HT-29 (cell line): ENCODE measurements around the gene TSPAN15. TPM values are rescaled to one million over a fixed set of nuclear protein-coding genes. Genes with fewer than 3 reads are reported as not detected.
"Not testable (repeated sequence)": the region's sequence is repeated elsewhere in the genome, so short reads cannot be mapped to it uniquely, and the experiment has no call there.

ENCODE experiments used
- DNase-seq: peaks from one replicate; pipeline ENCODE4 v3.0.0-alpha.2; 2015; ENCODE audit warnings: low spot score
- total RNA-seq: library from RNA; depleted of rRNA; stranded (reverse); fragments of >200 nt; shearing (Covaris generic); gene quantifications from 2 replicates; pipeline ENCODE4 v1.2.3, GENCODE V29; 2014

TSPAN15 gene
- total RNA-seq, 1 experiment from 2014 or later, result 115 TPM

DNA sequence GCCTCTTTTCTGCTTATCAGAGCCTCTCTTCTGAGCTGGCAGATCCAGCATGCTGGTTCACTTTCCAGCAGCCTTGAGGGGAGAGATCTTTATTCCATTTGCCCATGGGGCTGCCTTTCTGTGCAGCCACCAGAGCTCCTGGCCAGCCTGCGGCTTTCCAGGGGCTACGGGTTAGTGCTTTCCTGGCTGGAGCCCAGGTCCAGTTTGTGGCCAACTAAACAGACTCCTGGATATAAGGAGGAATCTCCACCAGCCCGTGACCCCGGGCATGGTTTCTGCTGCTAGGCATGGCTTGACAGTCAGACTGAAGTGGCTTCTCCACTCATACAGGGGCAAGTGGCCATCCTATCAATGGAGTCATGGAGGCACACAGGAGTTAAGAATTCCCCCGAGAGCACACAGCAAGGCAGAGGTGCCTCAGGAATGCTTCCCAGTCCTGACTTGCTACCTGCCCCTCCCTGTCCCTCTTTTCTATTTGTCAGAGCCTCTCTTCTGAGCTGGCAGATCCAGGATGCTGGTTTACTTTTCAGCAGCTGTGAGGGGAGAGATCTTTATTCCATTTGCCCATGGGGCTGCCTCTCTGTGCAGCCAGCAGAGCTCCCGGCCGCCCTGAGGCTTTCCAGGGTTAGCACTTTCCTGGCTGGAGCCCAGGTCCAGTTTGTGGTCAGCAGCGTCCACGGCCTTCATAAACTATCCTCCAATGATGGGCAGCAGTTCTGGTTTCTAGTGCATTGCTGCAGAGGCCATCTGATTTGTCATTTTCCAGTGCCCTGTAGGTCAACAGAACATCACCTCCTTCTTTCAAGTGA lies 35.9 kb downstream of the TSPAN15 start:
- DNase-seq, result no peak

GRCh38 chr10:69488149-69488844 lies 37.0 kb downstream of the TSPAN15 start:
- DNase-seq, result not testable (repeated sequence)

DNA sequence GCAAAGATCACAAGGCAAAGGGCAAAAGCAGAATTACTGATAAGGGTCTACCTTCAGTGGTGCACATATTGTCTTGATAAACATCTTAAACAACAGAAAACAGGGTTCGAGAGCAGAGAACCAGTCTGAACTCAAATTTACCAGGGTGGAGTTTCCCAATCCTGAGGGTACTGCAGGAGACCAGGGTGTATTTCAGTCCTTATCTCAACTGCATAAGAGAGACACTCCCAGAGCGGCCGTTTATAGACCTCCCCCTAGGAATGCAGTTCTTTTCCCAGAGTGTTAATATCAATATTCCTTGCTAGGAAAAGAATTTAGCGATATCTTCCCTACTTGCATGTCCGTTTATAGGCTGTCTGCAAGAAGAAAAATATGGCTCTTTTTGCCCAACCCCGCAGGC lies 37.6 kb downstream of the TSPAN15 start:
- not testable (repeated sequence) for DNase-seq

- DNase-seq, result no peak
Measured at GRCh38 chr10:69489506-69490090, 38.3 kb downstream of the TSPAN15 start.

DNA sequence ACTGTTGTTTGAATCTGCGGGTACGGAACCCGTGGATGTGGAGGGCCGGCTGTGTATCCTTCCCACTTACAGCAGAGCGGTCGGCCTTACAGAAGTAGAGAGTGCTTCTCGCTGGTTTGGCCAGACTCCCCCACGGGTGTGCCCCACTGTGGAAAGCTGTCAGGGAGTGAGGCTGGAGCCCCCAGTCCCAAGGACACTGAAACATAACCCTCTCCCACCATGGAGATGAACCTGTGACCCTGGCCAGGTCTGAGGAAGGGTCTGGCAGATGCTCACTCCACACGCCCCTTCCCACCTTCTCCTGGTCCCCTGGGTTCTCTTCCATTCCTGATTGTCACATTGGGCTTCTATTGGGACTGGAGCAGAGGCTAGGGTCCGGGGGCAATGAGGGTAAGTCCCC lies 39.6 kb downstream of the TSPAN15 start:
- DNase-seq, result no peak

- no peak for DNase-seq
Measured at GRCh38 chr10:69491611-69492010, 40.3 kb downstream of the TSPAN15 start.

GRCh38 chr10:69492091-69492745 lies 41.0 kb downstream of the TSPAN15 start:
- no peak for DNase-seq

DNA sequence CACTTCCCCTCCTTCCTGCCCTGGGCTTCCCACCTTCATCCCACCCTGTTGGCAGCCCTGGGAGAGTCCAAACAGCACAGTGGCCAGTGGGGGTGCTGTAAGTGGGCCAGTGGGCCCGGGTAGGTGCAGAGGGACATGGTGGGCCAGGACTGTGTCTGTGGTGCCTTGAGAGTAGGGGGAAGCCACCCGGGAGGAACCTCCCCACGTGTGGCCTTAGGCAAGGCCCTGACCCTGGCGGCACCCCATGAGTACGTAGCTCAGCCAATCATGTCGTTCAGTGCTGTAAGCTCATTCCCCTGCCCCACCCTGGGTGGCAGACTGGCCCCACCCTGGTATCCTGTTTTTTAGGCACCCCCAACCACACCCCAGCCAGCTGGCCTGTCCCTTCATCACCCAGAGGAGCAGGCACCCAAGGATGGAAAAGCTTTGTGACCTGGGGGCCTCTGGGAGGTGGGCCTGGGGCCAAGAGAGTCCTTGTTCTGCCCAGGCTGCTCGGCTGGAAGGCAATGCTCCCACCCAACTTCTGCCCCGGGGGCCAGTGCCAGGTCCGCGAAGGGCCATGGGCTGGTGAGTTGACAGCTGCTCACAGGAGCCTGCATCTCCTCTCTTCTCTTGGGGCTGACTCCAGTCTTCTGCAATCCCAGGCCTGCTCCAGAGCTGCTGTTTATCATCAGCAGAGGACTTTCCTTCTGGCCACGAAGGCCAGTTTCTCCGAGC lies 41.6 kb downstream of the TSPAN15 start:
- DNase-seq, result no peak

DNA sequence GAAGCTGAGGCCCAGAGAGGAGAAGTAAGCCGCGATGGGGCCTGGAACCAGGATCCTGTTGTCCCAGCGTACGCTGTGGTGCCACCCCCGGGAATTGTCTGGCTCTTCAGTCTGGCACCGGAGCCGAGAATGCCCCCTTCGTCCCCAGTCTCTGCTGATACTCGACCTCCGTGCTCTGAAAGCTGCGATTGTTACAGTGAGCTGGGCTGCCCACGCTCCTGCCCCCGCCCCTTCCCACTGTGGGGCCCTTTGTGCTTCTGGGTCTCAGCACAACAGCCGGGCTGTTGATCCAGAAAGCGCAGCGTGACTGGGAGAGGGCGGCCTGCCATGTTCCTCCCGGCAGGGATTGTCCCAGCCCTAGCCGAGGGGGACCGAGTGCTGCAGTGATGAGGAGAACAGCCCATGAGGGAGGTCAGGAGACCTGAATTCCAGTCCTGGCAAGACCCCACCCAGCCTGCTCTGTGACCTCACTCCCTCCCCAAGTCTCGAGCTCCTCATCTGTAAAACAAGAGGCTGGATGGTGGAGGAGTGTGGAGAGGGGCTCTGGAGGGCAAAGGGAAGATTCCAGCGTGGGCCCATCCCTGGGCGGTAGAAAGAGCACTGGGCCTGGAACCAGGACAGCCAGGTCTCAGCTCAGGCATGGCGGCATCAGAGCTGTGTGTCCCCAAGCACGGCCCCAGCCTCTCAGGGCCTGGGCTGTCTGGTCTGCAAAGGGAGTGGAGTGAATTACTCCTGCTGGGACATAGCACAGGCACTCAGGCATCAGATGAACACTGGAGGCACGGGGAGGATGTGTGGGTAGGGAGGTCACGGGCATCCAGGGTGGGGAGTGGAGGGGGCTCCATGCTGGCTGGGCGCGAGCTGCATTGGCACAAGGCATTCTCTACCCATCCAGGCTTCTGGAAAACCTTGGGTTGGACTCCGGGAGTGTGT lies 43.6 kb downstream of the TSPAN15 start:
- no peak for DNase-seq

GRCh38 chr10:69495666-69496065 lies 44.4 kb downstream of the TSPAN15 start:
- no peak for DNase-seq

GRCh38 chr10:69496352-69497230 lies 45.3 kb downstream of the TSPAN15 start:
- DNase-seq, result no peak

GRCh38 chr10:69497231-69497561 lies 45.9 kb downstream of the TSPAN15 start:
- no peak for DNase-seq

DNA sequence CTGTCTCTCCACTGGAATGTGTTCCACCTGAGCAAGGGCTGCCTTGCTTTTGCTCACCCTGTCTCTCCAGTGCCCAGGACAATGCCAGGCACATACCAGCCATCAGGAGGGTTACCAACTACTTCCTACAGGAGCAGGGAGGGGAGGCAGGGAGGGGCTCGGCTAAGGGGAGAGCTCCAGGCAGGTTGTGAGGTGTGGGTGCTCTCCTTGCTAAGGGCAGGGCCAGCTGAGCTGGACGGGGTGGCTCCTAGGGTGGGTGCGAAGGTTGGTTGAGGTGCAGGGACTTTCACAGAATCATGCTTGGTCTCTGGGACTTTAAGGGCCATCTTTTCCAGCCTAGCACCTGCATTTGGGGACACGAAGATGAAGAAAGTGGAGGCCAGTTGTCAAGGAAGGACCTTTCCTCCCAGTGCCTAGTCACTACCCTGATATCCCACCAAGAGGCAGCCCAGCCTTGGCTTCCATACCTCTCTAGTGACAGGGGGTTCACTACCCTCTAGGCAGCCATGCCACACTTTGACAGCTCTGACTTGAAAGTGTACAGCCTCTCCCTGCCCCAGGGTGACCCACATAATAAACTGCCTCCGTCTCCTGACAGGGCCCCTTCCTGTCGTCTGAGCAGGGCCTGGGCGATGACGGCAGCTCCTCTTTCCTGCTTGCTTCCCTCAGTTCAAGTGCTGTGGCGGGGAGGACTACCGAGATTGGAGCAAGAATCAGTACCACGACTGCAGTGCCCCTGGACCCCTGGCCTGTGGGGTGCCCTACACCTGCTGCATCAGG lies 46.5 kb downstream of the TSPAN15 start:
- DNase-seq, result no peak

DNA sequence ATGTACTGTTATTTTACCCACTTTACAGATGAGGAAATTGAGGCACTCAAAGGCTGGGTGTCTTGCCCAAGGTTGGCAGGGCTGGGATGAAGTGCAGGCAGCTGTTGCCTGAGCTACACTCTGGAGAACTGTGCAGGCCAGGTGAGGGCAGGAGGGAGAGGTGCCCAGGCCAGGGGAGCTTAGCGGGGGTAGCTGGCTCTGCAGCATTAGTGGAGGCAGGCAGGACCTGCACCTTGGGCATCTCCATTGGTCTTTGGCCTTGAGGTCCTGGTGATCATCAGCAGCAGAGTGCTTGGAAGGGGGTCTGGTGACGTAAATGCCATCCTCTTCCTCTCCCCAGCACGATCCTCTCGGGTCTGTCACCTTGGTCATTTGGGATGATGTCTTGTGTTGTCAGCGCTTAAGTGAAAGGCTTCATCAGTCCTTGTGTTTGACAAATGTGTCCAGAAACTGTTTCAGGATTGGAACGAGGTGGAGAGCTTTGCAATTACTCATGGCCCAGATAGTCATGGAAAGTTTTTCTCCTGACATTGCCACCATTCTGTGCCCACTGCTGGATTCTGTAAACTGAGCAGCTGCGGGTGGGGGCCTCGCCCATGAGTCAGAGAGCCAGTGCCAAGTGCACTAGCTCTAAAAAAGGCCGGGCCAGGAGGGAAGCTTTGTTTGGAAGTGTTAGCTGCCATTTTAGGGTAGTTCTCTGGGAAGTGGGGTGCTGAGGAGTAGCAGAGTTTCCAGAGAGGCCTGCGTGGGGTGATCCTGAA lies 47.6 kb downstream of the TSPAN15 start:
- DNase-seq, result no peak

DNA sequence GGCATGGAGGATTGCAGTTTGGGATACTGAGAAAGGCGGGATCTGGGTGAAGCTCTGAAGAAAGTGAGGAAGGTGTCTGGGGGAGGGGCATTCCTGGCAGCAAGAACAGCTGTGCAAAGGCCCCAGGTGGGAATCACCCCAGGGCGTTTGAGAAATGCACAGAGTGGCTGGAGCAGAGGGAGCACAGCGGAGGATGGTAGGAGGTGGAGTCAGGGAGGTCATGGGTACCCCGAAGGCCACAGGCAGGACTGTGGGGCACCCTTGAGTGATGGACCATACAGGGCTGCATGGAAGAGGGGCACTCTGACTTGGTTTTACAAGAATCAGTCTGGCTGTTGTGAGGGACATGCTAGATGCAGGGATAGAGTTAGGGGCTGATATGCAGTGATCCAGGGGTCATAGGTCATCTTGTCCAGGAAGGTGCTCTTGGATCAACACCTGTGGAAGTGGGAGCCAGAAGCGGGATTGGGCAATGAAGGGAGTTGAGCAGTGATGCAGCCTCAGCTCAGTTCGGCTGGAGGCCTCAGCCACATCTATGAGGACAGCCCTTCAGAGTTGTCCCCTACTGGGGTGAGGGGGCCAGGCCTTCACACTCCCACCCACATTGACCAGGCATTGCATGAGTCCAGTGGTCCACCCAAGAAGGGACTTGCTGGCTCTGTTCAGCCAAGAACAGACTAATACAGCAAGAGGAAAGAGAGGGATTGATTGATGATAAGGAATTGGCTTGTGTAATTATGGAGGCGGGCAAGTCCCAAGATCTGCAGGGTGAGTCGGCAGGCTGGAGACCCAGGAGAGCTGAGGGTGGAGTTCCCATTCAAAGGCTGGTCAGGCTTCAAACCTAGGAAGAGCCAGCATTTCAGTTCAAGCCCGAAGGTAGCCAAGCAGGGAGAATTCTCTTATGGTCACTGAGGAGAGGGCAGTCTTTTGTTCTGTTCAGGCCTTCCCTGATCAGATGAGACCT lies 48.7 kb downstream of the TSPAN15 start:
- DNase-seq, result no peak

- DNase-seq, result no peak
Measured at GRCh38 chr10:69500864-69501468, 49.7 kb downstream of the TSPAN15 start.
